GM18861 (cell line): ENCODE data around the gene ITGA11.

Source experiments
- ATAC-seq: cut with Tn5 transposase; IDR thresholded peaks from one replicate; pipeline ENCODE4 v1.9.1; 2021; ENCODE audit not compliant: unreplicated experiment

Gene ITGA11

GRCh38 chr15:68316061-68316804 lies 115.7 kb downstream of the ITGA11 start:
- no peak for ATAC-seq

DNA sequence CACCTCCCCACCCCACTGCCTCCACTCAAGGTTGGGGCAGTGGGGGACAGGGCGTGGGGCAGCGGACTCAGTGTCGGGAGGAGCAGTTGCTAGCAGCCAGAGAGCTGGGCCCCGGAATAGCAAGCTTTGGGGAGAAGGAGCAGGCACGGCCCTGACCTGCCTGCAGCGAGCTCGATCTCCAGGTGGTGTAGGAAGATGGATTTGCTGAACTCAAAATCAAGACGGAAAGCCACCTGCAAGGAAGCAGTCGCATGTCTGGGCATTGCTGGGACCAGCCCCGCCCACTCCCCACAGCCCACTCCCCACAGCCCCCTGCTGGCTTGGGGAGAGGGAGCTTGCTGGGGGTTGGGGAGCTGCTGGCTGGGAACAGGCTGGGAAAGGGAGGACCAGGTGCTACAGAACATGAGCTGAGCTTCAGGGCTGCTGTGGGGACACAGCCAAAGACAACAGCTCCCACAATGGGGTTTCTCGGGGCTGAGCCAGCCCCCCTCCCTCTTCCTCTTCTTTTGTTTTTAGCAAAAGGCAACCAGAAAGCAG lies 116.4 kb downstream of the ITGA11 start:
- ATAC-seq: no peak

- no peak for ATAC-seq
Measured at GRCh38 chr15:68315035-68315434, 116.9 kb downstream of the ITGA11 start.

GRCh38 chr15:68314563-68314962 lies 117.4 kb downstream of the ITGA11 start:
- ATAC-seq: no peak

DNA sequence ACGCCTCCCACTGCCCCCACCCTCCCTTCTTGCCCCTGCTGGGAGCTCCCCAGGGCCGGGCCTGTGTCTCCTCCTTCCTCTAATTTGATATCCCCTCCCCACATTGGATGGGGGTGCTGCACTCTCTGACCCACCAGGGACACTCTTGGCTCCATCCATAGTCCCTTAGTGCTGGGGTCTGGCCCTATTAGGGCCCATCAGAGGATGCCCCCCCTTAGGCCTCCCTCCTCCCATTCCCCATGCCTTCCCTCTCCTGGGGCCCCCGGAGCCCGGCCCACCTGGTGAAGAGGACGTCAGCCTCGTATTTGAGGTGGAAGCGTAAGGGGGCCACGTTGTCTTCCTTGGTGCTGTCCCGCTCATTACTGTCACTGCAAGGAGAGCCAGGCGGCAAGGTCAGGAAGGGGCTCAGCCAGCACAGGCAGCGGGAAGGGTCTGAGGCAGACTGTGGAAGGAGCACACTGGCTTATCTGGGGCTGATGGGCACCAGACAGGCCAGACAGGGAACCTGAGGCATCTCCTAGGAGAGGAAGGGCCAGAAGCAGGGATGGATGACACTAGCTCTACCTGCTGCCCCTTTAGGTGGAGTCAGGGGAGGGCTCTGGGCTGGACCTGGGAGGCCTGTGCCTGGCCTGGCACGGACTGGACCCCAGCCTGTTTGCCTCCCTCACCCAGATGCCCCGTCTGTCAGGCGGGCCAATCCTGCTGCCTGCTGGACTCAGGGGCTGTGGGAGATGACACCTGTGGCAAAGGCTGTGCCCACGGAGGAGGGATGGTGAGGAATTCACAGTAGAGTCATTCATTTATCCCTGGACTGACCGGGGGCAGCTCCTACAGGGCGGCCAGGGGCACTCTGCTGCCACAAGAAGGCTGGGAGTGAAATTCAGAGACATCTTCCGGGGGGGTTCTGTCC lies 118.2 kb downstream of the ITGA11 start:
- no peak for ATAC-seq

GRCh38 chr15:68312701-68313204 lies 119.2 kb downstream of the ITGA11 start:
- ATAC-seq: no peak

GRCh38 chr15:68311859-68312557 lies 120.0 kb downstream of the ITGA11 start:
- ATAC-seq: no peak

DNA sequence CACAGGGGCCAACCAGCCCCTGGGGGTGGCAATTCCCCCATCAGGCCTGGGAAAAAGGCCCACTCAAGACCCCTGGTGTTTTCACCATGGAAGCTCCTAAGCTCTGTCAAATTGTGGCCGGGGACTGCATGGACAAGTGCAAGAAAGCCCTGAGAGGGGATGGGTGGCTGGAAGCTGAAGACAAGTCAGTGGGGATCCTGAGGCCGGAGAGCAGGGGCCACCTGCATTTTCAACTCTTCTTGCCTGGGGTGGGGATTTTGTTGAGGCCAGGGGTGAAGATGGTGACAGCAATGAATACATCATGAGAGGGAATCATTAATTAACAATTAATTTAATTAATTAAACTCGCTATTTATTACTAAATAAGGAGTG lies 120.5 kb downstream of the ITGA11 start:
- no peak for ATAC-seq

GRCh38 chr15:68310804-68311463 lies 121.0 kb downstream of the ITGA11 start:
- no peak for ATAC-seq

GRCh38 chr15:68310178-68310803 lies 121.7 kb downstream of the ITGA11 start:
- no peak for ATAC-seq

DNA sequence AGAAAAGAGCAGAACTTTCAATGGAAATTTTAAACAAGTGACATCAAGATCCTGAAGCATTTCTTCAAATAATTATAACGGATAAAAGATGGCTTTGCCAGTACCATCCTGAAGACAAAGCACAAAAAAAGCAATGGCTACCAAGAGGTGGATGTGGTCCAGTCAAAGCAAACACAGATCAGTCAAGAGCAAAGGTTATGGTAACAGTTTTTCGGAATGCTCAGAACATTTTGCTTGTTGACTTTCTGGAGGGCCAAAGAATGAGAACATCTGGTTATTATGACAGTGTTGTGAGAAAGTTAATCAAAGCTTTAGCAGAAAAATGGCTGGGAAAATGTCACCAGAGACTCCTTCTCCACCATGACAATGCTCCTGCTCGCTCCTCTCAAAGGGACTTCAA lies 122.9 kb downstream of the ITGA11 start:
- ATAC-seq: no peak

- no peak for ATAC-seq
Measured at GRCh38 chr15:68307131-68307928, 124.6 kb downstream of the ITGA11 start.

DNA sequence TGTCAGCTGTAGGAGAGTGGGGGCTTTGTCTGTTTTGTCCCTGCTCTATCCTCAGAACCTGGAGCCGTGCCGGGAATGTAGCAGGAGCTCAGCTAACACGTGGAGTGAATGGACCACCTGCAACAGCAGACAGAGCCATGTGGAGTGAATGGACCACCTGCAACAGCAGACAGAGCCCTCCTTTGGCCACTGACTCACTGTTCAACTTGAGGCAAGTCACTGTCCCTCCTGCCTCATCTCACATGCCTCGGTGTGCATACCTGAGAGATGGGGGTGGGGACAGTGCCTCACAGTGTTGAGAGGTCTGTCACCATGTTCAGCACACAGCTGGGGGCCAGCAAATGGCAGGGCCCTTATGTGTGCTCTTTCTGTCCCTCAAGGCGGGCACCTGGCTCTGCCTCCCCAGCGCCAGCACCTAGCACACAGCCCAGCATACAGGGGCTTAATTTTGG lies 126.5 kb downstream of the ITGA11 start:
- ATAC-seq: no peak

DNA sequence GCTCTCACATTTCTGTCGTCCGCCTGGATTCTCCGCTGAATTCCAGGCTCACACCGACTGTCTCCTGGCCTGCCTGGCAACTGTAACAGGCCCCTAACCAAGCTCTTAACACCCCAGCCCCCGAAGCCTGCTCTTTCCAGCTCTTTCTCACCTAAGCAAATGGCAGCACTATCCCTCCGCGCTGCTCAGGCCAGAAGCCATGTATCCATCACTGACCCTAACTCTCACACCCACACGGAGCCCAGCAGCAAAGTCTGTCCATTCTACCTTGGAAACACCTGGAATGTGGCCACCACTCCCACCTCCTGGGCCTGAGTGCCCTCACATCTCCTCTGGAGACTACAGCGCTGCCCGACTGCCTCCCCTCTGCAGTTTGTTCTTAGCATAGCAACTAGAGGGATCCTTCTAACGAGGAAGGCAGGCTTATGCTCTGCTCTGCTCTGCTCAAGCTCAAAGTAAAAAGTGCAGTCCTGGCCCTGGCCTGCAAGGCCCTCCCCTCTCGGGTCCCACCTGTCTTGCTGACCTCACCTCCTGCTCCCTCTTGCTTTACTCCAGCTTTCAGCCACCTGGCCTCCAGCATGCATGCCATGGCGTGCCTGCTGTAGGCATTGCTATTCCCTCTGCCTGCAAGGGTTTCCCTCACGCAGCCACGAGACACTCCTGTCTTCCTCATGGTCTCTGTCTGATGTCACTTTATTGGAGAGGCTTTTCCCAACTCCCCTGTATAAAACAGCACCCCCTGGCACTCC lies 127.2 kb downstream of the ITGA11 start:
- no peak for ATAC-seq

GRCh38 chr15:68303560-68304436 lies 128.2 kb downstream of the ITGA11 start:
- no peak for ATAC-seq

- ATAC-seq: no peak
Measured at GRCh38 chr15:68303134-68303533, 128.8 kb downstream of the ITGA11 start.

GRCh38 chr15:68302729-68303128 lies 129.2 kb downstream of the ITGA11 start:
- ATAC-seq: no peak

- ATAC-seq: no peak
Measured at GRCh38 chr15:68301301-68301700, 130.7 kb downstream of the ITGA11 start.
